ENCODE data around the gene PCNA. TPM values are rescaled to one million over a fixed set of nuclear protein-coding genes. Genes with fewer than 3 reads are reported as not detected.

The PCNA gene
- total RNA-seq, 2 donors from 2014 or later, result 37.0 to 75.4 TPM

GRCh38 chr20:5146871-5147592 lies 27.3 kb upstream of the PCNA start:
- TF ChIP-seq POLR2AphosphoS5 (IDR thresholded peaks at IDR 0.05), result no peak
- TF ChIP-seq CTCF (IDR thresholded peaks at IDR 0.05), result no peak
- no peak for TF ChIP-seq POLR2A (IDR thresholded peaks at IDR 0.05)
- H3K9me3 ChIP-seq, result no peaks in the 10 kb centered on the region
- H3K4me1 ChIP-seq (replicated peaks), result no peaks in the 10 kb centered on the region

GRCh38 chr20:5146099-5146668 lies 26.4 kb upstream of the PCNA start:
- no peaks in the 10 kb centered on the region for H3K36me3 ChIP-seq
- WGBS, result 95% methylated on average over 6 of the region's 6 CpGs
- H3K27ac ChIP-seq, result no peak overlapping the region
- H3K27me3 ChIP-seq (replicated peaks; ENCODE audit: insufficient read depth), result no peaks in the 10 kb centered on the region
- H3K4me3 ChIP-seq, result no peak overlapping the region
- intact Hi-C loops (cut with DNase I), result no loop called here
- TF ChIP-seq POLR2A (IDR thresholded peaks at IDR 0.05), result no peak
- DNase-seq (ENCODE audit: low spot score), result no peak
- no peaks in the 10 kb centered on the region for H3K4me1 ChIP-seq (replicated peaks)
- H3K9me3 ChIP-seq, result no peaks in the 10 kb centered on the region

More at GRCh38 chr20:5146871-5147592, 27.3 kb upstream of the PCNA start:
- DNase-seq (ENCODE audit: low spot score), result no peak
- no peak overlapping the region for H3K27ac ChIP-seq
- intact Hi-C loops (cut with DNase I), result no loop called here
- no peaks in the 10 kb centered on the region for H3K36me3 ChIP-seq
- WGBS, result 78% methylated on average over 2 of the region's 2 CpGs
- H3K27me3 ChIP-seq (replicated peaks; ENCODE audit: insufficient read depth), result no peaks in the 10 kb centered on the region
- H3K4me3 ChIP-seq, result no peak overlapping the region

- Histone ChIP-seq H3K9me3 (no peaks in the 10 kb centered on the region), H3K36me3 (no peaks in the 10 kb centered on the region), H3K4me3 (no peak overlapping the region), H3K27me3 (replicated peaks; ENCODE audit: insufficient read depth) (no peaks in the 10 kb centered on the region), H3K4me1 (replicated peaks) (no peaks in the 10 kb centered on the region), H3K27ac (no peak overlapping the region)
- no peak for DNase-seq (ENCODE audit: low spot score)
- no peak for TF ChIP-seq POLR2AphosphoS5 (IDR thresholded peaks at IDR 0.05)
- no peak for TF ChIP-seq CTCF (IDR thresholded peaks at IDR 0.05)
- TF ChIP-seq POLR2A (IDR thresholded peaks at IDR 0.05), result no peak
- WGBS, result 75% methylated on average over 5 of the region's 5 CpGs
- intact Hi-C loops (cut with DNase I), result no loop called here
Measured at GRCh38 chr20:5145365-5146098, 25.8 kb upstream of the PCNA start.

GRCh38 chr20:5143851-5144250 lies 24.1 kb upstream of the PCNA start:
- no peaks in the 10 kb centered on the region for H3K36me3 ChIP-seq
- intact Hi-C loops (cut with DNase I), result no loop called here

More at GRCh38 chr20:5143851-5144250, 24.1 kb upstream of the PCNA start:
- Histone ChIP-seq H3K4me1 (replicated peaks) (no peaks in the 10 kb centered on the region), H3K27me3 (replicated peaks; ENCODE audit: insufficient read depth) (no peaks in the 10 kb centered on the region), H3K9me3 (no peaks in the 10 kb centered on the region), H3K4me3 (no peak overlapping the region), H3K27ac (no peak overlapping the region)
- no peak for DNase-seq (ENCODE audit: low spot score)
- no peak for TF ChIP-seq POLR2A (IDR thresholded peaks at IDR 0.05)
- no peak for TF ChIP-seq CTCF (IDR thresholded peaks at IDR 0.05)
- no peak for TF ChIP-seq POLR2AphosphoS5 (IDR thresholded peaks at IDR 0.05)
- WGBS, result 95% methylated on average over 5 of the region's 5 CpGs

All from prostate gland (tissue), 2 donors.